CD4-positive, alpha-beta T cell treated with Interleukin-1 beta for 1 hour (primary cell): ENCODE measurements around the gene DOCK1.
"Not testable (repeated sequence)": the region's sequence is repeated elsewhere in the genome, so short reads cannot be mapped to it uniquely, and the experiment has no call there.

Experiments
- DNase-seq, 2 donors: peaks; one replicate each; pipeline ENCODE4 v3.0.0-alpha.2; 2020 to 2022

DOCK1 gene

GRCh38 chr10:126926568-126926967 is 21.3 kb downstream of the DOCK1 start:
- DNase-seq: no peak

- DNase-seq: no peak
Observed at GRCh38 chr10:126927799-126928198, 22.6 kb downstream of the DOCK1 start.

- no peak for DNase-seq
Observed at GRCh38 chr10:126928274-126928673, 23.0 kb downstream of the DOCK1 start.

- DNase-seq: no peak
Observed at GRCh38 chr10:126929391-126929790, 24.2 kb downstream of the DOCK1 start.

- DNase-seq: no peak
Observed at GRCh38 chr10:126930131-126930882, 25.1 kb downstream of the DOCK1 start.

- no peak for DNase-seq
Observed at GRCh38 chr10:126930883-126931503, 25.8 kb downstream of the DOCK1 start.

- no peak for DNase-seq
Observed at GRCh38 chr10:126931544-126931943, 26.3 kb downstream of the DOCK1 start.

GRCh38 chr10:126932516-126932915 is 27.3 kb downstream of the DOCK1 start:
- DNase-seq: no peak

GRCh38 chr10:126933116-126933515 is 27.9 kb downstream of the DOCK1 start:
- no peak for DNase-seq

GRCh38 chr10:126935263-126935946 is 30.2 kb downstream of the DOCK1 start:
- no peak for DNase-seq

GRCh38 chr10:126937026-126937425 is 31.8 kb downstream of the DOCK1 start:
- no peak for DNase-seq

GRCh38 chr10:126938121-126938520 is 32.9 kb downstream of the DOCK1 start:
- DNase-seq: not testable (repeated sequence)

GRCh38 chr10:126939706-126940105 is 34.5 kb downstream of the DOCK1 start:
- DNase-seq: no peak

GRCh38 chr10:126940670-126941310 is 35.6 kb downstream of the DOCK1 start:
- DNase-seq: no peak

- DNase-seq: no peak
Observed at GRCh38 chr10:126944191-126944590, 39.0 kb downstream of the DOCK1 start.

- DNase-seq: no peak
Observed at GRCh38 chr10:126945351-126946030, 40.3 kb downstream of the DOCK1 start.

- DNase-seq: no peak
Observed at GRCh38 chr10:126946746-126947145, 41.5 kb downstream of the DOCK1 start.

GRCh38 chr10:126948355-126949160 is 43.3 kb downstream of the DOCK1 start:
- DNase-seq: no peak

- DNase-seq: no peak
Observed at GRCh38 chr10:126949161-126949503, 43.9 kb downstream of the DOCK1 start.

GRCh38 chr10:126950401-126951105 is 45.3 kb downstream of the DOCK1 start:
- no peak for DNase-seq

- no peak for DNase-seq
Observed at GRCh38 chr10:126953886-126954285, 48.7 kb downstream of the DOCK1 start.
